ENCODE results near the gene BICRAL.
A peak's percentile ranks its signal among the peaks of the same experiment; 100 is the strongest.
"Not testable (repeated sequence)": the region's sequence is repeated elsewhere in the genome, so short reads cannot be mapped to it uniquely, and the experiment has no call there.

The BICRAL gene

DNA sequence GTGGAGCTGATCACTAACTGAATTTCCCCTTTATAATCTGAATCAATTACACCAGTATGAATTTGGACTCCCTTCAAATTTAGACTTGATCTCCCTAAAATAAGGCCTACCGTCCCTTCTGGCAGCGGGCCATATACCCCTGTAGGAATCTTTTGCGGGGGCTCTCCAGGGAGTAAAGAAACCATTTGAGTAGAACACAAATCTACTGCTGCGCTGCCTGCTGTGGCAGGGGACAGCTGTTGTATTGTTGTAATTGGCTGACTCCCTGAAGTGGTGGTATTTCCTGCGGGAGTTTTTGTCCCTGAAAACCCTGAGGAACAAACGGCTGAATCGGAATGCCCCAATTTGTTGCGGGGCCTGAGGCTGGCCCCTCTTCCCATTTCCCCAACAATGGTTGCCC lies 118.0 kb downstream of the BICRAL start:
- no peaks in the 10 kb centered on the region for H3K4me1 ChIP-seq (ENCODE audit: control insufficient read depth, insufficient read depth, low read length)
- H3K4me3 ChIP-seq (ENCODE audit: low read length): no peak overlapping the region
- no peaks in the 10 kb centered on the region for H3K27me3 ChIP-seq (ENCODE audit: control insufficient read depth, insufficient read depth, low read length)
- H3K9ac ChIP-seq (ENCODE audit: low read length): no peak overlapping the region
- no peaks in the 10 kb centered on the region for H3K9me3 ChIP-seq (ENCODE audit: control insufficient read depth, low read length)
- no peaks in the 10 kb centered on the region for H3K36me3 ChIP-seq (ENCODE audit: control insufficient read depth, insufficient read depth, low read length)

DNA sequence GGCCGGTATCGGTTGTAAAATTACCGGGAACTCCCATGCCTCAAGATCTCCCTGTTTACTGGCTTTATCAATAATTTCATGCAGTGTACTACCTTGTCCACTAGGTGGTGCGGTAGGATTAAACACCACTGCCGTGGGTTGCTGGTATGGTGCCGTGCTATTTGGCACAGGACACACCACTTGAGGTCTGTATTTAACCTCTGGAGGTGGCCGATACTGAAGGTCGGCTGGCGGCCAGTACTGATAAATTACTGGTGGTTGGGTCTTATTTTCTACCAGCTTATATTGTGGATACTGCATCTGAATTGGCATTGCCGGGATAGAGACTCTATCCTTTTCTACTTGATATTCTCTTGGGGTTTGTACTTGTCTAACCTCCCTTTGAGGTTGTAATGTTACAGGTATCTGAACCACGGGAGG lies 119.7 kb downstream of the BICRAL start:
- H3K4me3 ChIP-seq (ENCODE audit: low read length): no peak overlapping the region
- peak overlapping the region; percentile 47 for H3K9ac ChIP-seq (ENCODE audit: low read length)
- H3K4me1 ChIP-seq (ENCODE audit: control insufficient read depth, insufficient read depth, low read length): no peaks in the 10 kb centered on the region
- no peaks in the 10 kb centered on the region for H3K27me3 ChIP-seq (ENCODE audit: control insufficient read depth, insufficient read depth, low read length)
- H3K36me3 ChIP-seq (ENCODE audit: control insufficient read depth, insufficient read depth, low read length): no peaks in the 10 kb centered on the region
- no peaks in the 10 kb centered on the region for H3K9me3 ChIP-seq (ENCODE audit: control insufficient read depth, low read length)

DNA sequence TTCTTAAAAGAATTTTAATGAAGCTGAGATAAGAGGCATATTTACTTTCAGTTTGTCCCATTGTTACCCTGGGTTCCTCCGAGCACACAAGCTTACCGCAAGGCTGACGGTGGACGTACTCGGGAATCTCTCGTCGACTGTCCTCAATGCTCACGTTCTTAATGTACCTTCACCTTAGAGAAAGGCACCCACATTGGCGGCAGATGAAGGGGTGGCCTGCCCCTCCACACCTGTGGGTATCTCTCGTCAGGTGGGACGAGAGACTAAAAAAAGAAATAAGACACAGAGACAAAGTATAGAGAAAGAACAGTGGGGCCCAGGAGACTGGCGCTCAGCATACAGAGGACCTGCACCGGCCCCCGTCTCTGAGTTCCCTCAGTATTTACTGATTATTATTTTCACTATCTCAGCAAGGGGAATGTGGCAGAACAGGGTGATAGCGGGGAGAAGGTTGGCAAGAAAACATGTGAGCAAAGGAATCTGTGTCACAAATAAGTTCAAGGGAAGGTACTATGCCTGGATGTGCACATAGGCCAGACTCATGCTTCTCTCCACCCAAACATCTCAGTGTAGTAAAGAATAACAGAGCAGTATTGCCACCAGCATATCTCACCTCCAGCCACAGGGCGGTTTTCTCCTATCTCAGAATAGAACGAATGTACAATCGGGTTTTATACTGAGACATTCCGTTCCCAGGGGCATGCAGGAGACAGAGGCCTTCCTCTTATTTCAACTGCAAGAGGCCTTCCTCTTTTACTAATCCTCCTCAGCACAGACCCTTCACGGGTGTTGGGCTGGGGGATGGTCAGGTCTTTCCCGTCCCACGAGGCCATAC lies 120.8 kb downstream of the BICRAL start:
- Histone ChIP-seq H3K9ac (ENCODE audit: low read length) (peak overlapping the region; percentile 47), H3K4me3 (ENCODE audit: low read length) (peak overlapping the region; percentile 31)

DNA sequence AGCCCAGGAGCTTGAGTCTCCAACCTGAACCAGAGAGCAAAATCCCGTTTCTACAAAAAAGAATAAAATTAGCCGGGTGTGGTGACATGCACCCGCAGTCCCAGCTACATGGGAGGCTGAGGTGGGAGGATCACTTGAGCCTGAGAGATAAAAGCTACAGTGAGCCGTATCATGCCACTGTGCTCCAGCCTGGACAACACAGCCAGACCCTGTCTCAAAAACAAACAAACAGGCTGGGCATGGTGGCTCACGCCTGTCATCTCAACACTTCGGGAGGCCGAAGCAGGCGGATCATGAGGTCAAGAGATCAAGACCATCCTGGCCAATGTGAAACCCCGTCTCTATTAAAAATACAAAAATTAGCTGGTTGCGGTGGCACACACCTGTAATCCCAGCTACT lies 122.6 kb downstream of the BICRAL start:
- Histone ChIP-seq H3K36me3 (ENCODE audit: control insufficient read depth, insufficient read depth, low read length) (no peaks in the 10 kb centered on the region), H3K4me3 (ENCODE audit: low read length) (no peak overlapping the region), H3K9ac (ENCODE audit: low read length) (no peak overlapping the region), H3K27me3 (ENCODE audit: control insufficient read depth, insufficient read depth, low read length) (no peaks in the 10 kb centered on the region), H3K4me1 (ENCODE audit: control insufficient read depth, insufficient read depth, low read length) (no peaks in the 10 kb centered on the region), H3K9me3 (ENCODE audit: control insufficient read depth, low read length) (no peaks in the 10 kb centered on the region)

More for the DNA sequence above, 120.8 kb downstream of the BICRAL start:
- H3K36me3 ChIP-seq (ENCODE audit: control insufficient read depth, insufficient read depth, low read length); H3K27me3 ChIP-seq (ENCODE audit: control insufficient read depth, insufficient read depth, low read length); H3K4me1 ChIP-seq (ENCODE audit: control insufficient read depth, insufficient read depth, low read length); H3K9me3 ChIP-seq (ENCODE audit: control insufficient read depth, low read length): not testable (repeated sequence)

DNA sequence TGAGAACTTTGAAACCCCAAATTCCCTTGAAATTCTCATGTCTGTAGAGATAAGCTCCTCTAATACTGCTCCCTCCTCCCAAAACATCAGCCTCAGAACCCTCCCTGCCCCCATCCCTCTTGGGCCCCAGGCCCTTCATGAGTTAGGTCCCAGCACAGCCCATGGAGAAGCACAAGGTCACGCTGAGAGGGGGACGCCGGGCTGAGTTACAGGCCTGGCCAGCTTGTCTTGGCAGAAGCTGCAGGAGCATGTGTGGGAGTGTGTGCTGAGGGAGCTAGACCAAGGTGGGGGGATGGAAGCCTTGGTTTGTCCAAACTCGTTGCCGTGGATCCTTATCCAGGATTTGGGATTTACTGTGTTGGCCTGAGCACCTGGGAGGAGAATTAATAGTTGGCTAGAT lies 125.5 kb downstream of the BICRAL start:
- Histone ChIP-seq H3K4me1 (ENCODE audit: control insufficient read depth, insufficient read depth, low read length) (peaks cover 6% of the 10 kb centered on the region), H3K9me3 (ENCODE audit: control insufficient read depth, low read length) (no peaks in the 10 kb centered on the region), H3K36me3 (ENCODE audit: control insufficient read depth, insufficient read depth, low read length) (no peaks in the 10 kb centered on the region), H3K27me3 (ENCODE audit: control insufficient read depth, insufficient read depth, low read length) (peaks cover 4% of the 10 kb centered on the region), H3K4me3 (ENCODE audit: low read length) (no peak overlapping the region), H3K9ac (ENCODE audit: low read length) (no peak overlapping the region)

DNA sequence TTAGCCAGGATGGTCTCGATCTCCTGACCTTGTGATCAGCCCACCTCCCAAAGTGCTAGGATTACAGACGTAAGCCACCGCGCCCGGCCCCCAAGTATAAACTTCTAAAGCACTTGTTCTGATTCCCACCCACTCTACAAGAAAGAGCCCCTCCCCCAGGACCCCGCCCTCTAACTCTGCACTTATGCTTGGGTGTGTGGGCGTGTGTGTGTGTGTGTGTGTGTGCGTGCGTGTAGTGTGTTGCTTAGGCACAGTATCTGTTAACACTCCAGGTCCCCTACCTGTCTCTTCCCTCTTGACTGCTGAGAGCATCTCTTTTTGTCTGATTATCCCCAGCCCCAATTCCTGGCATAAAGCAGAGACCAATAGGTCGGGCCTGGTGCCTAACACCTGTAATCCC lies 128.0 kb downstream of the BICRAL start:
- Histone ChIP-seq H3K9ac (ENCODE audit: low read length) (no peak overlapping the region), H3K27me3 (ENCODE audit: control insufficient read depth, insufficient read depth, low read length) (peaks cover 4% of the 10 kb centered on the region), H3K4me3 (ENCODE audit: low read length) (no peak overlapping the region), H3K9me3 (ENCODE audit: control insufficient read depth, low read length) (no peaks in the 10 kb centered on the region), H3K4me1 (ENCODE audit: control insufficient read depth, insufficient read depth, low read length) (peaks cover 6% of the 10 kb centered on the region), H3K36me3 (ENCODE audit: control insufficient read depth, insufficient read depth, low read length) (no peaks in the 10 kb centered on the region)

DNA sequence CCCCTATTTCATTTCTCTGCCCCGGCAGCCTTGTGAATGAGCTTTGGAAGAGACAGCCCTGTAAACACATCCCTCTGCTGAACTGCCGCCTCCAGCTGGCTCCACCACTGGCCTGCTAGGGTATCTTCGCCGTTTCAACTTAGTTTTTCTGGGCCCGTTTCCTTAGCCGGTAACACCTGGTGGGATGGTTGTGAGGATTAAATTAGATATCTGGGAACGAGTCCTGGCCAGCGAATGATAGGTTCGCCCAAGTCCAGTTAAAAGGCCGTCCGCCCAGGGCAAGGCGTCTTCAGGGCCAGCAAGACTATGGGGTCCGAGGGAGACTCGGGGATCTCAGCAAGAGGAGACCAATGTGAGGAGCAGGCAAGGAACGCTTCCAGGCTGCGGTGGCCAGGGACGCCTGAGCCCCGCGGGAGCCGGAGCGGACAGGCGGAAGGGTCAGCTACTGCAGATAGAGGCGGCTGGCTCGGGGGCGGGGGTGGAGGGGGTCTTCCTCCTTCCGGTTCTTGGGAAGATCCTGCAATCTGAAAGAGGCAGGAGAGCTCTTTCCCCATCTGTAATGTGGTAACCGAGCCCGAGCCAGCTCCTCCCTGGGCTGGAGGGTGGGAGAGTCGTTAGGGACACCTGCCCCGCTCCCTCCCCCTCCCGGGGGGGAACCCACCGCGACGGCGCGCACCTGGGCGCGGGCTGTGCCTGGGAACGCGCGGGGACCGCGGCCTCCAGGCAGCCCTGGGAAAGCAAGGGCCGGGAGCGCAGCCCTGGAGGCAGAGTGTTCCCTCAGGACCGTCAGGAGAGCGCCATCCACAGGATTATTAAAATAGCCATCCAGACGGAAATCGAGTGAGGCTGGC lies 129.5 kb downstream of the BICRAL start:
- Histone ChIP-seq H3K4me1 (ENCODE audit: control insufficient read depth, insufficient read depth, low read length) (peaks cover 6% of the 10 kb centered on the region), H3K9ac (ENCODE audit: low read length) (peak overlapping the region; percentile 47), H3K36me3 (ENCODE audit: control insufficient read depth, insufficient read depth, low read length) (no peaks in the 10 kb centered on the region), H3K4me3 (ENCODE audit: low read length) (peak overlapping the region; percentile 14), H3K27me3 (ENCODE audit: control insufficient read depth, insufficient read depth, low read length) (peaks cover 4% of the 10 kb centered on the region), H3K9me3 (ENCODE audit: control insufficient read depth, low read length) (no peaks in the 10 kb centered on the region)

DNA sequence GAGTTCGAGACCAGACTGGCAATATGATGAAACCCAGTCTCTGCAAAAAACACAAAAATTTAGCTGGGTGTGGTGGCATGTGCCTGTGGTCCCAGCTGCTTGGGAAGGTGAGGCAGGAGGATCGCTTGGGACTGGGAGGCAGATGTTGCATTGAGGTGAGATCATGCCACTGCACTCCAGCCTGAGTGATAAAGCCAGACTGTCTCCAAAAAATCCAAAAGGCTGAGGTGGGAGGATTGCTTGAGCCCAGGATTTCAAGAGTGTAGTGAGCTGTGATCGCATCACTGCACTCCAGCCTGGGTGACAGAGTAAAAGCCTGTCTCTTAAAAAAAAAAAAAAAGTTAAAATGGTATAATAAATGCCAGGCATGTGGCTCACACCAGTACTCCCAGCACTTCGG lies 132.7 kb downstream of the BICRAL start:
- Histone ChIP-seq H3K36me3 (ENCODE audit: control insufficient read depth, insufficient read depth, low read length) (no peaks in the 10 kb centered on the region), H3K27me3 (ENCODE audit: control insufficient read depth, insufficient read depth, low read length) (peaks cover 4% of the 10 kb centered on the region), H3K9me3 (ENCODE audit: control insufficient read depth, low read length) (no peaks in the 10 kb centered on the region), H3K9ac (ENCODE audit: low read length) (no peak overlapping the region), H3K4me1 (ENCODE audit: control insufficient read depth, insufficient read depth, low read length) (peaks cover 6% of the 10 kb centered on the region), H3K4me3 (ENCODE audit: low read length) (no peak overlapping the region)

DNA sequence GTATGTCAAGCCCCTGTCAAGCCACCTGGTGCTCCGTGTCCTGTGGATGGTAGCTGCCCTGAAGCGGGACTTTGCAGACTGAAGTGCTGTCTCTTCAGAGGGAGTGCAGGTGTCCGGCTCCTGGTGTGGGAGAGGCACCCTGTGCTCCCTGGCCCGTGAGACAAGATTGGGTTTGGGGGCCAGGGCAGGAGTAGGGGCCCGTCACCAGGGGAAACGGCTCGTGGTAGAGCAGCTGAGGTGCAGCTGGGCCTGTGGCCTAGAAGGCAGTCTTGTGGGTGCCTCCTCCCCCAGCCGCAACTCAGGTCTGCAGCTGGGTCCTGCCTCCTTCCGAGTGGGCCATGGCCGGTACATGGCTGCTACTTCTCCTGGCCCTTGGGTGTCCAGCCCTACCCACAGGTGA lies 133.9 kb downstream of the BICRAL start, which contains the start of gene PTCRA:
Gene PTCRA (plus strand): TSS at position 322 of the 400 bp plus-strand sequence. CDS start 17 bp downstream, at position 339.
- Histone ChIP-seq H3K9ac (ENCODE audit: low read length) (no peak within 1 kb of the TSS), H3K9me3 (ENCODE audit: control insufficient read depth, low read length) (no peaks in the 10 kb centered on the region), H3K36me3 (ENCODE audit: control insufficient read depth, insufficient read depth, low read length) (no peaks in the 10 kb centered on the region), H3K27me3 (ENCODE audit: control insufficient read depth, insufficient read depth, low read length) (peaks cover 4% of the 10 kb centered on the region), H3K4me1 (ENCODE audit: control insufficient read depth, insufficient read depth, low read length) (peaks cover 6% of the 10 kb centered on the region), H3K4me3 (ENCODE audit: low read length) (no peak within 1 kb of the TSS)

DNA sequence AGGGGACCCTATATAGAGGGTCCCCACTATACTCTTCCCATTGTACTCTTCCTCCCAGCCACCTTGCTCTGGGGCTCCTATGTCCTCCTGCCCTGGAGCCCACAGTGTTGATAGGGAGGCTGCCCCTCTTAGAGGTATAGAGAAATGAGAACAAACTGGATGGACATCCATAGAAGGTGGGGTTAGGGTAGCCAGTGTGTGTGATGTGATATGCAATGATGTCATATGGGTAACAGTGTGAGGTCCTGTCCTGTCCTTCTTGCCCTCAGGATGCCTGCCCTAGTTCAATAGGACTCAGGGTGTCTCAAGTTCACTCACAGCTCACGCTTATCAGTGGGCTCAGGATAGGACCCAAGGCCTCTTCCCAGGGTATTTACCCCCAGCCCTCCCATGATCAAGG lies 134.4 kb downstream of the BICRAL start:
- Histone ChIP-seq H3K9me3 (ENCODE audit: control insufficient read depth, low read length) (no peaks in the 10 kb centered on the region), H3K36me3 (ENCODE audit: control insufficient read depth, insufficient read depth, low read length) (no peaks in the 10 kb centered on the region), H3K9ac (ENCODE audit: low read length) (no peak overlapping the region), H3K4me3 (ENCODE audit: low read length) (no peak overlapping the region), H3K27me3 (ENCODE audit: control insufficient read depth, insufficient read depth, low read length) (peaks cover under 1% of the 10 kb centered on the region), H3K4me1 (ENCODE audit: control insufficient read depth, insufficient read depth, low read length) (peaks cover 3% of the 10 kb centered on the region)
